Hepatocyte (in vitro differentiated cells): Measurements from ENCODE around the gene SELENOW. TPM values are rescaled to one million over a fixed set of nuclear protein-coding genes. Genes with fewer than 3 reads are reported as not detected.
"Not testable (repeated sequence)": the region's sequence is repeated elsewhere in the genome, so short reads cannot be mapped to it uniquely, and the experiment has no call there.

Experiments used
- DNase-seq: peaks from one replicate; pipeline ENCODE4 v3.0.0-alpha.2; 2016; ENCODE audit warnings: low spot score
- H2AFZ ChIP-seq: fragments of 200-600 bp; sonication (generic); 2 replicates; pipeline ENCODE4 v1.6.0; 2016; ENCODE audit warnings: antibody characterized with exemption, mild to moderate bottlenecking
- H3K27ac ChIP-seq: fragments of 200-600 bp; sonication (generic); 2 replicates; pipeline ENCODE4 v1.5.1; 2016; ENCODE audit warnings: mild to moderate bottlenecking
- H3K27me3 ChIP-seq: fragments of 200-600 bp; sonication (generic); 2 replicates; pipeline ENCODE4 v1.6.1; 2016
- H3K36me3 ChIP-seq: fragments of 200-600 bp; sonication (generic); replicated peaks from 2 replicates; pipeline ENCODE4 v1.5.1; 2016; ENCODE audit warnings: low read depth; ENCODE audit not compliant: insufficient read depth
- H3K4me1 ChIP-seq: fragments of 200-600 bp; sonication (generic); 2 replicates; pipeline ENCODE4 v1.5.1; 2016; ENCODE audit warnings: mild to moderate bottlenecking, moderate library complexity; ENCODE audit not compliant: insufficient read depth
- H3K4me2 ChIP-seq: fragments of 200-600 bp; sonication (generic); 2 replicates; pipeline ENCODE4 v1.6.0; 2016
- H3K4me3 ChIP-seq: fragments of 200-600 bp; sonication (generic); 2 replicates; pipeline ENCODE4 v1.5.1; 2016; ENCODE audit warnings: mild to moderate bottlenecking
- H3K79me2 ChIP-seq: fragments of 200-600 bp; sonication (generic); 2 replicates; pipeline ENCODE4 v1.6.0; 2017; ENCODE audit warnings: mild to moderate bottlenecking
- H3K9me2 ChIP-seq: fragments of 200-600 bp; sonication (generic); replicated peaks from 2 replicates; pipeline ENCODE4 v1.6.0; 2017; ENCODE audit warnings: mild to moderate bottlenecking; ENCODE audit not compliant: insufficient read depth
- H3K9me3 ChIP-seq: fragments of 200-600 bp; sonication (generic); 2 replicates; pipeline ENCODE4 v1.5.1; 2016; ENCODE audit warnings: low read depth, mild to moderate bottlenecking
- H4K20me1 ChIP-seq: fragments of 200-600 bp; sonication (generic); 2 replicates; pipeline ENCODE4 v1.6.0; 2016; ENCODE audit warnings: mild to moderate bottlenecking; ENCODE audit not compliant: insufficient read depth, poor library complexity, severe bottlenecking
- EZH2 ChIP-seq: fragments of 200-600 bp; sonication (generic); IDR thresholded peaks from 2 replicates; pipeline ENCODE4 v1.6.1; 2016; ENCODE audit warnings: antibody characterized with exemption, mild to moderate bottlenecking, borderline replicate concordance
- EZH2phosphoT487 ChIP-seq: fragments of 200-600 bp; sonication (generic); IDR thresholded peaks from one replicate; pipeline ENCODE4 v1.6.1; 2018; ENCODE audit warnings: antibody characterized with exemption, mild to moderate bottlenecking, low read depth, moderate library complexity; ENCODE audit not compliant: unreplicated experiment, severe bottlenecking
- WGBS: methylation state at CpG from one replicate; pipeline ENCODE4 v1.1.6; 2016; ENCODE audit warnings: low lambda C conversion rate; ENCODE audit errors: missing lambda C conversion rate; 5-methylcytosine and 5-hydroxymethylcytosine counted together
- polyA plus RNA-seq: library from polyadenylated mRNA; unstranded; fragments of >200 nt; fragmentation: Nextera tagmentation; extraction: Ambion mirVana; gene quantifications from 2 replicates; pipeline ENCODE4 v1.2.1, GENCODE V29; 2016
- total RNA-seq: library from RNA; depleted of rRNA; stranded (reverse); fragments of >200 nt; gene quantifications from 2 replicates; pipeline ENCODE4 v1.2.3, GENCODE V29; 2014
- TF ChIP-seq, protein P1 (sequence below): fragments of 200-600 bp; sonication (generic); IDR thresholded peaks from 2 replicates; pipeline ENCODE4 v1.5.1; 2016; ENCODE audit warnings: antibody characterized with exemption, mild to moderate bottlenecking; ENCODE audit not compliant: poor library complexity

The SELENOW gene
- total and polyA plus RNA-seq, 2 experiments from 2014 or later, result 140 to 217 TPM

DNA sequence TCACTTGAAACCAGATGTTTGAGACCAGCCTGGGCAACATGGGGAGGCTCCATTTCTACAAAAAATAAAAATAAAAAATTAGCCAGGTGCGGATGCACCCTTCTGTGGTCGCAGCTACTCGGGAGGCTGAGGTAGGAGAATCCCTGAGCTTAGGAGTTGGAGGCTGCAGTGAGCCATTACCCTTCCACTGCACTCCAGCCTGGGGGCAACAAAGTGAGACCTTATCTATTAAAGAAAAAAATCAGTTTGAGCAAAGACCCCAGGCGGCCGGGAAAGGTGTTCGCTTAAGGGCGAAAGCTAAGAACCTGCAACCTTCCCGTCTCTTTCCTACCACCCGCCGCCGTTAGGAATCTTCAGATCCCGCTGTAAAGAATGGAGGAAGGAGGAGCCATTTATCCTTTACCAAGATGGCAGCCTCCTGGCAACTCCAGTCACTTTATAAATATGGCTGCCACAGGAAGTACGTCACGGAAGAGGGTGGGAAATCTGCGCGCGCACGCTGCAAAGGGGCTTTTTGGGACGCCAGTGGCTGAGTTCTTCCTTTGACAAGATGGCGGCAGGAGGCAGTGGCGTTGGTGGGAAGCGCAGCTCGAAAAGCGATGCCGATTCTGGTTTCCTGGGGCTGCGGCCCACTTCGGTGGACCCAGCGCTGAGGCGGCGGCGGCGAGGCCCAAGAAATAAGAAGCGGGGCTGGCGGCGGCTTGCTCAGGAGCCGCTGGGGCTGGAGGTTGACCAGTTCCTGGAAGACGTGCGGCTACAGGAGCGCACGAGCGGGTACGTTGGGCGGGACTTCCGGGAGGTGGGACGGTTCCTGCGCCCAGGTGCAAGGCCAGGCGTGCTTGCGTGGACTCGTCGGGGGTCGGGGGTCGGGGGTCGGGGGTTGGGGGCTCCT lies 33.2 kb upstream of the SELENOW start, which contains the start of gene NOP53:
Gene NOP53 (plus strand): TSS at position 537 of the 892 bp plus-strand sequence. CDS start 14 bp downstream, at position 551.
- Histone ChIP-seq H3K4me2 (peak within 1 kb of the TSS; percentile 93), H3K27me3 (no peaks in the 10 kb centered on the region), H2AFZ (peak within 1 kb of the TSS; percentile 95), H3K9me3 (no peaks in the 10 kb centered on the region), H3K4me3 (peak within 1 kb of the TSS; percentile 98), H4K20me1 (peaks cover 13% of the 10 kb centered on the region), H3K36me3 (no peaks in the 10 kb centered on the region), H3K9me2 (no peaks in the 10 kb centered on the region), H3K27ac (peak within 1 kb of the TSS; percentile 98), H3K4me1 (peaks cover 20% of the 10 kb centered on the region), H3K79me2 (peaks cover 35% of the 10 kb centered on the region)
- peak; percentile 98 for DNase-seq
- TF ChIP-seq, protein P1, sequence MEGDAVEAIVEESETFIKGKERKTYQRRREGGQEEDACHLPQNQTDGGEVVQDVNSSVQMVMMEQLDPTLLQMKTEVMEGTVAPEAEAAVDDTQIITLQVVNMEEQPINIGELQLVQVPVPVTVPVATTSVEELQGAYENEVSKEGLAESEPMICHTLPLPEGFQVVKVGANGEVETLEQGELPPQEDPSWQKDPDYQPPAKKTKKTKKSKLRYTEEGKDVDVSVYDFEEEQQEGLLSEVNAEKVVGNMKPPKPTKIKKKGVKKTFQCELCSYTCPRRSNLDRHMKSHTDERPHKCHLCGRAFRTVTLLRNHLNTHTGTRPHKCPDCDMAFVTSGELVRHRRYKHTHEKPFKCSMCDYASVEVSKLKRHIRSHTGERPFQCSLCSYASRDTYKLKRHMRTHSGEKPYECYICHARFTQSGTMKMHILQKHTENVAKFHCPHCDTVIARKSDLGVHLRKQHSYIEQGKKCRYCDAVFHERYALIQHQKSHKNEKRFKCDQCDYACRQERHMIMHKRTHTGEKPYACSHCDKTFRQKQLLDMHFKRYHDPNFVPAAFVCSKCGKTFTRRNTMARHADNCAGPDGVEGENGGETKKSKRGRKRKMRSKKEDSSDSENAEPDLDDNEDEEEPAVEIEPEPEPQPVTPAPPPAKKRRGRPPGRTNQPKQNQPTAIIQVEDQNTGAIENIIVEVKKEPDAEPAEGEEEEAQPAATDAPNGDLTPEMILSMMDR, result peak; percentile 1
- TF ChIP-seq EZH2 (no peak), EZH2phosphoT487 (no peak)
- WGBS, result 4% methylated on average over 44 of the region's 53 CpGs

DNA sequence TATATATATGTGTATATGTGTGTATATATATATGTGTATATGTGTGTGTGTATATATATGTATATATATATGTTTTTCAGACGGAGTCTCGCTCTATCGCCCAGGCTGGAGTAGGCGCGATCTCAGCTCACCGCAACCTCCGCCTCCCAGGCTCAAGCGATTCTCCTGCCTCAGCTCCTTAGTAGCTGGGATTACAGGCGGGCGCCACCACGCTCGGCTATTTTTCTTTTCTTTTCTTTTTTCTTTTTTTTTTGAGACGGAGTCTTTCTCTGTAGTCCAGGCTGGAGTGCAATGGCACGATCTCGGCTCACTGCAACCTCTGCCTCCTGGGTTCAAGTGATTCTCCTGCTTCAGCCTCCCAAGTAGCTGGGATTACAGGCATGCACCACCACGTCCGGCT lies 32.4 kb upstream of the SELENOW start:
- Histone ChIP-seq H3K4me1 (peaks cover 20% of the 10 kb centered on the region), H3K4me2 (peak overlapping the region; percentile 93), H3K4me3 (peak overlapping the region; percentile 98), H3K27ac (peak overlapping the region; percentile 14), H4K20me1 (peaks cover 13% of the 10 kb centered on the region), H3K79me2 (peaks cover 35% of the 10 kb centered on the region)
- not testable (repeated sequence) for DNase-seq, H3K9me2 ChIP-seq, H2AFZ ChIP-seq, H3K27me3 ChIP-seq, H3K36me3 ChIP-seq, H3K9me3 ChIP-seq
- 74% methylated on average over 16 of the region's 17 CpGs for WGBS

DNA sequence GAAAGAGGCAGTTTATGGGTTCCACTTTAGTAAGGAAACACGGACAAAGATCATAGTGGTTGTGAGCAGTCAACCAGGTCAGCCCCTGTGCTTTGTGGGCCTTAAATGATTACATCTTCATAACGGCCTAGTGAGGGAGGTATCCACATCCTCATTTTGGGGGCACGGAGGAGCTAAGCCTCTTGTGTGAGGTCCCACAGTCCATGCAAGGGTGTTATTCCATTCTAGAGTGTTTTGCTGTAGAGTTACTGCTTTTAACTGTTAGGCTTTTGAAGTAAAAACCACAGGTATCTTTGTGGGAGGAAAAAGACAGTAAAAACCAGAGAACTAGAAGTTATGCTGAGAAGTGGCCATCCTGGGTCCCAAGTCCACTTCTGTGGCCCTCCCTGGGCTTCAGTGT lies 29.2 kb upstream of the SELENOW start:
- no peak for TF ChIP-seq EZH2phosphoT487
- TF ChIP-seq EZH2, result no peak
- TF ChIP-seq, protein P1, result no peak
- Histone ChIP-seq H3K79me2 (peaks cover 35% of the 10 kb centered on the region), H3K4me1 (peaks cover 10% of the 10 kb centered on the region), H3K9me3 (no peaks in the 10 kb centered on the region), H4K20me1 (peaks cover 13% of the 10 kb centered on the region), H2AFZ (no peak overlapping the region), H3K36me3 (no peaks in the 10 kb centered on the region), H3K27ac (no peak overlapping the region), H3K4me3 (no peak overlapping the region), H3K9me2 (no peaks in the 10 kb centered on the region), H3K4me2 (no peak overlapping the region), H3K27me3 (no peaks in the 10 kb centered on the region)
- no peak for DNase-seq
- WGBS, result 93% methylated on average over 3 of the region's 3 CpGs

DNA sequence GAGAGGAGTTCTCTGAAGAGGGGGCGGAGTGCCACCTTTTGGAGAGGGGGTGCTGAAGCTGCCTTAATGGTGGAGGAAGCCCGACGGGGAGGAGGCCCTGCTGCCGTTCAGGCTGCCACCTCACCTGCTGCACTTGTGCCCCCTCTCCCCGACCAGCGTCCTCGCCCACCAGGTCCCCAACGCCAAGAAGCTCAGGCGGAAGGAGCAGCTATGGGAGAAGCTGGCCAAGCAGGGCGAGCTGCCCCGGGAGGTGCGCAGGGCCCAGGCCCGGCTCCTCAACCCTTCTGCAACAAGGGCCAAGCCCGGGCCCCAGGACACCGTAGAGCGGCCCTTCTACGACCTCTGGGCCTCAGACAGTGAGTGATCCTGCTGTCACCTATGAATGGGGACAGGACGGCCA lies 27.8 kb upstream of the SELENOW start:
- Histone ChIP-seq H3K27me3 (no peaks in the 10 kb centered on the region), H3K9me3 (no peaks in the 10 kb centered on the region), H3K27ac (no peak overlapping the region), H3K4me1 (peaks cover 9% of the 10 kb centered on the region), H3K9me2 (no peaks in the 10 kb centered on the region), H2AFZ (no peak overlapping the region), H3K4me2 (no peak overlapping the region), H4K20me1 (peaks cover 13% of the 10 kb centered on the region), H3K79me2 (peaks cover 34% of the 10 kb centered on the region), H3K36me3 (no peaks in the 10 kb centered on the region), H3K4me3 (no peak overlapping the region)
- TF ChIP-seq, protein P1, result no peak
- TF ChIP-seq EZH2phosphoT487 (no peak), EZH2 (no peak)
- DNase-seq, result no peak
- 96% methylated on average over 14 of the region's 18 CpGs for WGBS
